Measurements from ENCODE around the gene TMEM139. TPM values are rescaled to one million over a fixed set of nuclear protein-coding genes. Genes with fewer than 3 reads are reported as not detected.

Gene TMEM139
- polyA plus RNA-seq, 1 of the 3 experiments (the other 2 are of a cell fraction), result 0.05 TPM

GRCh38 chr7:143271240-143271639 is 13.5 kb upstream of the TMEM139 start:
- H4K20me1 ChIP-seq (ENCODE audit: insufficient read depth), result no peaks in the 10 kb centered on the region
- H2AFZ ChIP-seq (ENCODE audit: low read depth), result no peak overlapping the region
- no peaks in the 10 kb centered on the region for H3K9me3 ChIP-seq
- no peak overlapping the region for H3K27ac ChIP-seq (ENCODE audit: low read depth in 2 of 2, low read length in 1 of 2)
- POLR2A ChIA-PET, result interaction anchor here (0.6 kb wide), 1 partner anchor 7 kb away, joined by 4 read pairs; no protein-coding TSS in a partner anchor
- TF ChIP-seq NFIC (IDR thresholded peaks at IDR 0.05; ENCODE audit: borderline replicate concordance) (no peak), SMC3 (IDR thresholded peaks at IDR 0.05; ENCODE audit: low read depth, low read length) (no peak), RFX5 (IDR thresholded peaks at IDR 0.05; ENCODE audit: low read length) (no peak), MEF2A (IDR thresholded peaks at IDR 0.05; ENCODE audit: borderline replicate concordance, low read depth) (no peak), REST (IDR thresholded peaks at IDR 0.05; ENCODE audit: low read depth, low read length) (no peak)
- peaks cover 29 to 34% of the 10 kb centered on the region in 2 experiments for H3K36me3 ChIP-seq (replicated peaks in 1 of 2; ENCODE audit: control insufficient read depth in 1 of 2, insufficient read depth in 2 of 2, low read length in 1 of 2)
- 0 out of 2 replicates have a peak, but pooled peaks cover under 1% of the 10 kb centered on the region for H3K79me2 ChIP-seq (ENCODE audit: insufficient read depth)
- WGBS (ENCODE audit: low lambda C conversion rate), result 100% methylated on average over 1 of the region's 1 CpG
- no peak for DNase-seq
- H3K27me3 ChIP-seq (ENCODE audit: insufficient read depth), result no peaks in the 10 kb centered on the region
- H3K4me2 ChIP-seq, result no peak overlapping the region
- CTCF ChIA-PET, result interaction anchor here (1.1 to 1.8 kb wide), 2 partner anchors 31 to 56 kb away, joined by 3 to 6 read pairs; no protein-coding TSS in a partner anchor
- no peak overlapping the region for H3K4me3 ChIP-seq (ENCODE audit: low read depth in 2 of 2, low read length in 1 of 2)
- H3K4me1 ChIP-seq (ENCODE audit: control insufficient read depth in 1 of 2, insufficient read depth in 2 of 2, low read depth in 1 of 2, low read length in 1 of 2), result no peaks in the 10 kb centered on the region
- H3F3A ChIP-seq (replicated peaks; ENCODE audit: insufficient read depth), result no peaks in the 10 kb centered on the region
- H3K9ac ChIP-seq, result no peak overlapping the region
- no peaks in the 10 kb centered on the region for H3K9me2 ChIP-seq

GRCh38 chr7:143272871-143273270 is 11.9 kb upstream of the TMEM139 start:
- no peak overlapping the region for H2AFZ ChIP-seq (ENCODE audit: low read depth)
- H3F3A ChIP-seq (replicated peaks; ENCODE audit: insufficient read depth), result no peaks in the 10 kb centered on the region
- no peak for TF ChIP-seq FOXJ3 (CRISPR knock-in tag; IDR thresholded peaks at IDR 0.05)
- TF ChIP-seq TEAD4 (IDR thresholded peaks at IDR 0.05; ENCODE audit: borderline replicate concordance, insufficient read depth), result no peak
- H3K9ac ChIP-seq, result no peak overlapping the region
- no peak overlapping the region for H3K27ac ChIP-seq (ENCODE audit: low read depth in 2 of 2, low read length in 1 of 2)
- H3K9me3 ChIP-seq, result no peaks in the 10 kb centered on the region
- POLR2A ChIA-PET, result interaction anchor here (0.8 to 1.2 kb wide), 2 partner anchors 10 to 102 kb away, joined by 3 to 4 read pairs; partner anchors contain the start of gene GSTK1
- no peaks in the 10 kb centered on the region for H4K20me1 ChIP-seq (ENCODE audit: insufficient read depth)
- H3K27me3 ChIP-seq (ENCODE audit: insufficient read depth), result no peaks in the 10 kb centered on the region
- H3K79me2 ChIP-seq (ENCODE audit: insufficient read depth), result no peaks in the 10 kb centered on the region
- CTCF ChIA-PET, result no interaction called here
- no peaks in the 10 kb centered on the region for H3K9me2 ChIP-seq
- no peak for DNase-seq
- H3K4me3 ChIP-seq (ENCODE audit: low read depth in 2 of 2, low read length in 1 of 2), result no peak overlapping the region
- peaks cover 12 to 21% of the 10 kb centered on the region in 2 experiments for H3K36me3 ChIP-seq (replicated peaks in 1 of 2; ENCODE audit: control insufficient read depth in 1 of 2, insufficient read depth in 2 of 2, low read length in 1 of 2)
- H3K4me2 ChIP-seq, result no peak overlapping the region
- 90% methylated on average over 2 of the region's 2 CpGs for WGBS (ENCODE audit: low lambda C conversion rate)
- no peaks in the 10 kb centered on the region for H3K4me1 ChIP-seq (ENCODE audit: control insufficient read depth in 1 of 2, insufficient read depth in 2 of 2, low read depth in 1 of 2, low read length in 1 of 2)
